ENCODE results near the gene TPCN2. TPM values are rescaled to one million over a fixed set of nuclear protein-coding genes. Genes with fewer than 3 reads are reported as not detected.
"Not testable (repeated sequence)": the region's sequence is repeated elsewhere in the genome, so short reads cannot be mapped to it uniquely, and the experiment has no call there.

Gene TPCN2
- polyA plus RNA-seq, 3 donors: 29.3 to 52.8 (median 31.5) TPM

DNA sequence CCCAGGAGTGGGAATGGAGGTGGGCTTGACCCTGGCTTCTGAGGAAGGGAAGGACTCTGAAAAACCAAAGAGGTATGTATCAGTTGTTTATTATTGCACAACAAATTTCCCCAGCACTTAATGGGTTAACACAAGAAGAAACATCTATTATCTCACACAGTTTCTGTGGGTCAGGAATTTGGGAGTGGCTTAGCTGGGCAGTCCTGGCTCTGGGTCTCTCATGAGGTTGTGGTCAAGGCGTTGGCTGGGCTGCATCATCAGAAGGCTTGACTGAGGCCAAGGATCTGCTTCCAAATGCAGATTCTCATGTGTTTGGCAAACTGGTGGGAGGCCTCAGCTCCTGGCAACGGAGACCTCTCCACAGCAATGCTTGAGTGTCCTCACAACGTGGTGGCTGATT, 89.5 kb downstream of the TPCN2 start:
- Mint-ChIP-seq H3K4me1 (peaks cover 6% of the 10 kb centered on the region), H3K9me3 (peaks cover 22 to 36% (median 24%) of the 10 kb centered on the region in 7 donors), H3K27me3 (ENCODE audit: low read depth in 3 of 3) (peaks cover 0 to 4% (median 0%) of the 10 kb centered on the region in 3 donors), H3K4me3 (no peak overlapping the region), H3K36me3 (no peaks in the 10 kb centered on the region), H3K27ac (no peak overlapping the region)
- intact Hi-C loops (cut with micrococcal nuclease): no loop called here
- Histone ChIP-seq H3K9me3 (replicated peaks in 1 of 2; ENCODE audit: control insufficient read depth in 1 of 2, insufficient read depth in 1 of 2, low read length in 2 of 2) (peaks cover 8 to 24% of the 10 kb centered on the region in 2 donors), H3K79me2 (ENCODE audit: insufficient read depth, low read length) (no peaks in the 10 kb centered on the region), H3K27ac (ENCODE audit: low read depth in 1 of 2, low read length in 2 of 2) (no peak overlapping the region), H3K4me3 (replicated peaks in 1 of 3; ENCODE audit: low read depth in 2 of 3, low read length in 3 of 3) (no peak overlapping the region), H3K27me3 (ENCODE audit: control insufficient read depth in 2 of 2, insufficient read depth in 2 of 2, low read length in 2 of 2) (no peaks in the 10 kb centered on the region), H2AFZ (ENCODE audit: insufficient read depth, low read depth, low read length, poor library complexity, severe bottlenecking) (no peak overlapping the region), H4K20me1 (ENCODE audit: insufficient read depth, low read length) (no peaks in the 10 kb centered on the region), H3K9ac (ENCODE audit: insufficient read depth, low read length, poor library complexity, severe bottlenecking) (no peak overlapping the region), H3K36me3 (replicated peaks in 1 of 2; ENCODE audit: control insufficient read depth in 1 of 2, insufficient read depth in 2 of 2, low read length in 2 of 2) (no peaks in the 10 kb centered on the region), H3K4me1 (ENCODE audit: control insufficient read depth in 1 of 2, insufficient read depth in 2 of 2, low read length in 2 of 2) (no peaks in the 10 kb centered on the region), H3K4me2 (replicated peaks; ENCODE audit: extremely low read depth, low read length, poor library complexity, severe bottlenecking) (no peak overlapping the region)
- no peak for TF ChIP-seq CTCF (IDR thresholded peaks at IDR 0.05)
- 71% methylated on average over 1 of the region's 3 CpGs for WGBS (ENCODE audit: insufficient coverage)
- no peak for DNase-seq

DNA sequence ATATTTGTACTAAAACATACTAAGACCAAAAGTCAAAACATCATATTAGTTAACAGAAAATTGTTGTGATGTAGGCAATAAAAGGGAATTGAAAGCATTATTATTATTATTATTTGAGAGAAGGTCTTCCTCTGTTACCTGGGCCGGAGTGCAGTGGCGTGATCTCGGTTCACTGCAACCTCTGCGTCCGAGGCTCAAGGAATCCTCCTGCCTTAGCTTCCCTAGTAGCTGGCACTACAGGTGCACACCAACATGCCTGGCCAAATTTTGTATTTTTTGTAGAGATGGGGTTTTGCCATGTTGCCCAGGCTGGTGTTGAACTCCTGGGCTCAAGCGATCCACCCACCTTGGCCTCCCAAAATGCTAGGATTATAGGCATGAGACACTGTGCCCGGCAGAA, 91.4 kb downstream of the TPCN2 start:
- H3K27me3 ChIP-seq (ENCODE audit: control insufficient read depth in 2 of 2, insufficient read depth in 2 of 2, low read length in 2 of 2); intact Hi-C loops (cut with micrococcal nuclease); DNase-seq; H3K36me3 Mint-ChIP-seq; H3K4me3 Mint-ChIP-seq; H3K4me2 ChIP-seq (replicated peaks; ENCODE audit: extremely low read depth, low read length, poor library complexity, severe bottlenecking); H3K79me2 ChIP-seq (ENCODE audit: insufficient read depth, low read length); H3K4me3 ChIP-seq (replicated peaks in 1 of 3; ENCODE audit: low read depth in 2 of 3, low read length in 3 of 3); H3K4me1 Mint-ChIP-seq; H4K20me1 ChIP-seq (ENCODE audit: insufficient read depth, low read length); H3K9ac ChIP-seq (ENCODE audit: insufficient read depth, low read length, poor library complexity, severe bottlenecking); H3K27ac Mint-ChIP-seq; H3K27me3 Mint-ChIP-seq (ENCODE audit: low read depth in 3 of 3); H2AFZ ChIP-seq (ENCODE audit: insufficient read depth, low read depth, low read length, poor library complexity, severe bottlenecking); H3K36me3 ChIP-seq (replicated peaks in 1 of 2; ENCODE audit: control insufficient read depth in 1 of 2, insufficient read depth in 2 of 2, low read length in 2 of 2); H3K4me1 ChIP-seq (ENCODE audit: control insufficient read depth in 1 of 2, insufficient read depth in 2 of 2, low read length in 2 of 2); H3K27ac ChIP-seq (ENCODE audit: low read depth in 1 of 2, low read length in 2 of 2): not testable (repeated sequence)
- H3K9me3 ChIP-seq (replicated peaks in 1 of 2; ENCODE audit: control insufficient read depth in 1 of 2, insufficient read depth in 1 of 2, low read length in 2 of 2): peaks cover 0 to 13% of the 10 kb centered on the region in 2 donors
- peaks cover 8 to 27% (median 17%) of the 10 kb centered on the region in 7 donors for H3K9me3 Mint-ChIP-seq
- WGBS (ENCODE audit: insufficient coverage): no CpG with 5 or more reads among the region's 7 CpGs
